EH (cell line): Measurements from ENCODE around the gene IL10.

Experiments
- DNase-seq: peaks from one replicate; pipeline ENCODE4 v3.0.0-alpha.2; 2015; ENCODE audit warnings: low read depth

Gene IL10

DNA sequence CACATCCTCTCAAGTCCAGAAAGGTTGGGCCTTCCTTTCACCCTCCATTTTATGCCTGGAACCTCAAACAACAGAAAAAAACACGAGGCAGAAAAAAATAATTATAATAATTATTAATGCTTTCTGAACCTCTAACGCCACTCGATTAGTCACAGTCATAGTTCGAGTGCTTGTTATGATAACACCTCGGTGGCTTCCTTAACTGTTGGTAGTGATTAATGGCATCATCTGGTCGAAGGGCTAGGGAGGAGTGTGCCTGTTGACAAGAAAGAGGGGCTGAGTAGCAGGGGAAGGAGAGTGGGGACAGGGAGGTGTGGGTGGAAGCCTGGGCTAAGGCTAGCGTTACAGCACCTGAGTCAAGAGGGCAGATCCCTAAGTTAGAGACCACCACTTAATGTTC is 21.3 kb upstream of the IL10 start:
- DNase-seq, result no peak

DNA sequence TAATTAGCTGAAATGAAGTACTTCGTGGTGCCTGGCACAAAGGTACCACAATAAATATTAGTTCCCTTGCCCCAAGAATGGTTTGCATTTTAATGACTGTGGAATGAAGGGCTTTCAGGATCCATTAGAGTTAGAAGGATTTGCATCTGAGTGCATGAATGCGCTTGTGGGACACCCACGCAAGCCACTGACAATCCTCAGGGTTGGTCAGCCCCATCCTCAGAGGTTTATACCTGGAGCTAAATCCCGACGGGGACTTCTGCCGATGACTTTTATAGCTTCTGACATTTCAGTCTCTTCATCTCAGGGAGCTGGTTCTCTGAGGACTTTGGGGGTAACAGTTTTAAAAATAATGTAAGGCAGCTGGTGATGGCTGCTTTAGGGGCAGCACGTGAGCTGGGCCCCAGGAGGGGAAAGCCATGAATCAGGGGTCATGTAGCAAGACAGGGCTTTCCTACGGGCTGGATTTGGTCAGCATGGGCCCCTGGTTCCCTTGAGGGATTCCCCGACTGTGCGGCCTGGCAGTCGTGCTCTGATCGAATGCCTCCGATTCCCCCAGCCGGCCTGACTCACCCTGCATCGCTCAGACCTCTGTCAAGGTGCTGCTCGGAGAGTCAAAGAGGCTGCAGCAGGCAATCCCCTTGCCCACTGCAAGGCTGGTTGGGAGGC is 20.8 kb upstream of the IL10 start:
- no peak for DNase-seq

DNA sequence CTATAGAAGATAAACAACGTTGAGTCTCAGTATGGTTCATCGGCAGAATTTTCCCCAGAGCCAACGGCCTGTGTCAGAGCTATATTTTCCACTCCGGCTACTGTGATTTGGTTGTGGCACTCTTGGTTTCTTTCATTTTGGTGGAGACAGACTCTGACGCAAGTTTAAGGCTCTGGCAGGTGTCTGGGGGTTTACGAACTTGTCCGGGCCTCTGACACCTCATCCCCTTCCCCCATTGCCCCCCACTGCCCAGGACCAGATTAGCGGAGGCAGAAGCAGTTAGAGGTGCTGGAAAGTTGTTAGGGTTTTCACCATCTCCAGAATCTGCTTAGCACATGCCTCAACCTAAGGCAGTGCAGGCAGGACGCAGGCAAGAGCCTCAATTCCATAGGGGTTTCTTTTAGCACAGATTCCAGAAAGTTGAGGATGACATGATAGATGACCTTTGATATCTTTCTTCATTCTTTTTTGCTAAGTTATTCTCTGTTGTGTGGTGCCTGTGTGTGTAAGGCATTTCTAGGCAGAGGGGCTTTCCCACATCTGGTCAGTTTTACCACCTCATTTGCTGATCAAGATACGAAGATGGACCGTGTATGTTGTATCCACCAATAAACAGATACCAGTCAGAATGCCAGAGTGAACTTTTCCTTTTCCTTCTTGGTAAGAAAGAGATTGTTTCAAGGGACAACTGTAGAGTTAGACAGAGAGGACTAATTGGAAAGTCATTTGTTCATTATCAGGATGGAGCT is 18.4 kb upstream of the IL10 start:
- no peak for DNase-seq

DNA sequence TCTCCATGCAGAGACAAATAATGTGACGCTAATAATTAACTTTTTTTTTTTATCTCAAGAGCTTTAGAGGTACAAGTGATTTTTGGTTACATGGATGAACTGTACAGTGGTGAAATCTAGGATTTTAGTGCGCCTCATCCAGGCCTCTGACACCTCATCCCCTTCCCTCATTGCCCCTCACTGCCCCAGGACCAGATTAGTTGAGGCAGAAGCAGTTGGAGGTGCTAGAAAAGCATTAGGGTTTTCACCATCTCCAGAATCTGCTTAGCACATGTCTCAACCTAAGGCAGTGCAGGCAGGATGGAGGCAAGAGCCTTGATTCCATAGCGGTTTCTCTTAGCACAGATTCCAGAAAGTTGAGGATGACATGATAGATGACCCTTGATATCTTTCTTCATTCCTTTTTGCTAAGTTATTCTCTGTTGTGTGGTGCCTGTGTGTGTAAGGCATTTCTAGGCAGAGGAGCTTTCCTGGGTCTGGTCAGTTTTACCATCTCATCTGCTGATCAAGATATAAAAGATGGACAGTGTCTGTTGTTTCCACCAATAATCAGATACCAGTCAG is 16.3 kb upstream of the IL10 start:
- DNase-seq, result peak; percentile 37

DNA sequence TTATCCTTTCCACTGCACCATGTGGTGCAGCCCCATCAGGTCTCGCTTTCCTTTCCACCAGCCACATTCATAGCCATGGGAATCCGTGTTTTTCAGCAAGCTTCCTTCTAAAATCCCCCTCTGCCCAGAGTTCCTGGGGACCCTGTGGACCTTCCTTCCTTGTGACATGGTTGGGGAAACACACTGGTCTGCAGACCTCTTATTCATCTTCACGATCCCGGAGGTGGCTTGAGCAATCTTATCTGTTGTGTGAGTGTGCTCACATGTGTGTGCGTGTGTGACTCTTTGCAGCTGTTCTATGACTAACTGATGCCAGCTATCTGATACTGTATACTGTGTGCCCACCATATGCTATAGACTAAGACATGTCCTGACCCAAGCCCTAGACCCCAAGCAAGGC is 15.6 kb upstream of the IL10 start:
- DNase-seq, result no peak

DNA sequence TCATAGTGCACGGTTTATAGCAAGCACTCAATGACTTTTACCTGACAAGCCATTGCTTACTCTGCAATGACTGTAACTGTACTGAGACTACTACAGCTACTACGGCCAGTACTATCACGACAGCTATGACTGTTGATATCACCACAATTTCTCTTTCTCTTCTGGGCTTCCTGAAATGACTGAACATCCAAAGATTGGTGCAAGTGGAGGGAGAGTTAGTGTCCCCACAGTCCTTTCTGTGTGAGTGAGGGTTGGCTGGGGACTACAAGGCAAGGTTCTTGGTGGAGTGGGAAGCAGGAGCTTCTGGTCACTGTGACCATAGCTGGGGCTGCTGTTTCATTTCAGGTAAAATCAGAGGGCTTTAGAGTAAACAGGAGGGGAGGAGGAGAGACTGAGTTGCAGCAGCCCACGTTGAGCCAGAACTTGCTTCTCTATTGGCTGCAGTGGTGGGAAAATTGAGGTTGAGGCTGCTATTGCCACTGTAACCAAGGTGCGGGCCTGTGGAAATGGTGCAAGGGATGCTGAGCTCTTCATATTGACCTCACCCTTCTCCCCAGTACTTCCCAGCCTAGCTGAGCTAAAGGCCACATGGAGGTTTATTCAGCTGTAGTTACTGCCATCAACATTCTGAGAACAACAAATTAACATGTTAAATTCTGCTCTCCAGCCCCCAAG is 14.1 kb upstream of the IL10 start:
- no peak for DNase-seq

DNA sequence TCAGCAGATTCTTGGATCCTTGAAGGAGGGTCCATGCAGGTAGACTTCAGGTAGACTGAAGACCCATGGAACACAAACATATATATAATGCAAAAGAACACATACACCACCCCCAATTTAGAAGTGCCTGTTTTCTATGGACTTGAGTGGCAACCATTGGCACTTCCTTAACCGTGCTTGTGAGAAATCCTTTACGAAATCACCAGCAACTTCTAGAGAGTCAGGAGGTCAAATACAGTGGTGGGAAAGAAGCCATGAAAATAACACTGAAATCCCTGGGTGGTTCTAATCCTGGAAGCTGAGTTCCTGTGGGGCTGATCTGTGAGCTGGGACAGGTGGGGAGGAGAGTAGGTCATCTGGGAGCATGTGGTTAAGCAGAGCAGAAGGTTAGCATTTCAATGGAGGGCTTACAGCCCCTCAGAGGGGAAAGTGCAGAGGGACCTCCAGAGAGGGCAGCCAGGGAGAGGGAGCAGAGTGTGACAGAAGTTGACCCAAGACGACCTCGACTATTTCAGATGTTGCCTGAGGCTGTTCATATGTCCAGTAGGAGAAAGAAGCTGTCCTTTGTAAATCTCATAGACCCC is 13.0 kb upstream of the IL10 start:
- no peak for DNase-seq

DNA sequence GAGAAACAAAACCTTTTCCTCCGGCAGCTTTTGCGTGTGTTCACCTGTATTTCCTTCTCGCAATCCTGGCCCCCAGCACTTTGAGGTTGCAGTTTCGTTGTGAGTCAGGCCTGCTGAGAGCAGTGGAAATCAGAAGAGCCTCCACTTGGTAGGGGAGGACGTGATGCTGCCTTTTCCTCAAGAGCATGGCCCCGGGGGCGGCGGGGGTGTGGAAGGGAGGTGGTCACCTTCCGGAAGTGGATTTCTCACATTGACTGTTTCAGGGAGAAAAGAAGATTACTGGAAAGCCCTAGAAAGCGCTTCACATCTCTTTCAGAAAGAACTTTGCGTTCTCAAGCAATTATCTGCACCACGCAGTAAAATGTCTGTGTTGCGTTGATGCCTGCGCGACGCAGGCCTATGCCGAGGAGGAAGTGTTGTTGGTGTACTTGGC is 12.2 kb upstream of the IL10 start:
- no peak for DNase-seq

DNA sequence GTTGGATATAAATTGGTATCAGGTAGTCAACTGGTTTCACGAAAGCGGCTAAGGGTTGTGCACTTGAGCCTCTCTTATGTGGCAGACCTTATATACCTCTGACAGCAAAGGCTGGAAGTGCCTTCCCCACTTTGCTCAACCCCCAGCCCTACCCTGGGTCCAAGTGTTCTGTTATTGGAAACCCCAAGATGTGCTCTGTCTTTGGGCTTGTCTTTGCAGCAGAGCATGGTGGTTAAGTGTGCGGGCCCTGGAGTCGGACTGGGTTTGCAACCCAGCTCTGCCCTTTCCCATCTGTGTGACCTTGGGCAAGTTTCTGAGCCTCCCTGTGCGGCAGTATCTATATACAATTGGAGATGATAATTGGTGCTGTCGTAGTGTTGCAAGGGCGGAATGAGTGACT is 11.2 kb upstream of the IL10 start:
- DNase-seq, result no peak

DNA sequence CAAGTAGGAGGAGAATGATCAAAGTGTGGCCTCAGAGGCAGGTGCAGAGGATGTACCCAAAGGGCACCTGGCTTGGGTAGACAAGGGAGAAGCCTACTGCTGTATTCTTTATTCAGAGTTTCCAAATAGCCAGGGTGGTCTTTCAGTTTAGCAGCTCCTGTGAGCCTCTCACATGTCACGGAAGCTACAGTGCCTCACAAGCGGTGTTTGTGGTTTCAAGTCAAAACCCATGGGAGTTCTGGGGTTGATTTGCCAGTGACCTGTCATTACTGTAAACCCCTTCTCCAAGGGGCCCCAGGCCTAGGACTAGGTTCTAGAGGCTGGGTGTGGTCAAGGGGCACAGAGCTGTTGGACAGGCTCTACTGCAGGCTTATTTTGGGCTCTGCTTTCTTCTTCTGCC is 10.2 kb upstream of the IL10 start:
- no peak for DNase-seq

DNA sequence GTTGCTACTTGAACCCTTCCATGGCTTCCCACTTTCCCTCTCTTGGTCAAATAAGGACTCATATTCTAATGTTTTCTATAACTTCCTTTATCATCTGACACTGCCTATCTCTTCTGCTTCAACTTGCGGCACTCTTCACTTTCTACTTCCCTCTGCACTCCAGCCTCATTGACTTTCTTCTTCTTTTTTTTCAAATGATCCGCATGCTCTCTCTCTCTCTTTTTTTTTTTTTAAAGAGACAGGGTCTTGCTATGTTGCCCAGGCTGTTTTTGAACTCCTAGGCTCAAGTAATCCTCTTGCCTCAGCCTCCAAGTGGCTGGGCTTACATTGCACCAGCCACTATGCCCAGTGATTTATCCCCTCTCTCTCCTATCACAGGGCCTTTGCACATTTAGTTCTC is 7.3 kb upstream of the IL10 start:
- DNase-seq, result no peak

DNA sequence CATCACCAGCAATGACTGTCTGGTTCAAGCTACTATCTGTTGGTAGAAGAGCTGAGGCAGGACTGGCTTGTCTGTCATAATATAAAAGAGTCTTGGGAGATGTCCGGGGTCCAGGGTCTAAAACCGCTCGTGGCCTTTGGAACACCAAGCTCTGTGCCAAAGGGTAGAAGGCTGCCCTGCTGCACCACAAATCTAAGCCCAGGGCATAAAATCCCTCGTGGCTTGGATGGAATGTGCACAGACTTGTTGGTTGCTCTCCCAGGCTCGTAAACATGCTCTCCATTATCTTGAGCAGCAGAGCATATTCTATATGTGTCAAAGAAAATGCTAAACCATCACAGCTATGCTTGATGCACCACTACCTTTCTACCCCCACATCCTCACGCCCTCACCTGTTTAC is 6.6 kb upstream of the IL10 start:
- peak; percentile 41 for DNase-seq

DNA sequence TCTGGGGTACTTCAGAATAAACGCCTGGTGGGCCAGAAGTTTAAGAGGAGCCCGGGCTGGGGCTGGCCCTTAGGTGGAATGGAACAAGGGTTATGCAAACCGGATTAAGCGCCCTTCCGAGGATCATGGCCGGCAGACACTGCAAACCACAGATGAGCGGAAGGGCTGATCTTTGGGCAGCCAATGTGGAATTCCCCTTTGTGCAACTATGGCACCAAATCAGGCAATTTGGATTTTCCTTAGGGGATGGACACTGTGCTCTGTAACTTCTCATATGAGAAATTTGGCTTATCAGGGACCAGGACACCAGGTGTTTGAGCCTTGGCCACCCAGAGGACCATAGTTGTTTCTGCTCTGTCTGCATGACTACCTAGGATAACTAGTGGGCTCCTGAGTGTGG is 5.7 kb upstream of the IL10 start:
- no peak for DNase-seq

DNA sequence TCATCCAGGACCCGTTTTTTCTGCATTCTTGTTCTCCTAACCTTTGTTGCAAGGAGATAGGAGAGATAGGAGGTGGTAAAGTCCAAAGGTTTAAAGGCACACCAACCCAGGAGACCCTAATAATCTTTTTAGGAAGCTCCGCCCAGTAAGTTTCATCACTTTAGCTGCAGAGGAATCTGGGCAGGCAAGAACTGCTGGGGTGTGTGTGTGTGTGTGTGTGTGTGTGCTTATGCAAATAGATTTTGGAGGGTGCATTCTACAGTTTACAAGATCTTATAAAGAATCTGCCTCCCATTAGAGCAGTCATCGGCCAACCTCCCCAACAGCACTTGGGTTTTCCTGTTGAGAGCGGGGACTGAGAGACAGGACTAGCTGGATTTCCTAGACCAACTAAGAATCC is 3.9 kb upstream of the IL10 start:
- peak; percentile 34 for DNase-seq

DNA sequence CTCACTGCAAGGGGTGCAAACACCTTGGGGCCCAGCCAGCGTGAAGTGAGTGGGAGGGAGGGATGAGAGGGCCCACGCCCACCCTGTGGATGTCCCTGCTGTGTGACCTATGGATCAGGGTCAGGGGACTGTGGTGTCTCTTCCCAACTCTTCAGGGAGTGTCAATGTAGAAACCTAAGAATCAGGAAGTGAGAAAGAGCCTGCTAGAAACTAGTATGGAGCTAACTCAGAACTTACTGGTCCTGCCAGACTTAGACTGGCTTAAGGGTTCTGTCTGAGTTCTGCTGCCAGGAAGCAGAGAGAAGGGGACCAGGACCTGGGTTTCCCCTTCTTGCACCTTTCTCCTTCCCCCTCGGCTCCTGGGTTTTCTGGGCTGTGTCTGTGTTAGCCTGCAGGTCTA is 1.8 kb upstream of the IL10 start:
- no peak for DNase-seq

DNA sequence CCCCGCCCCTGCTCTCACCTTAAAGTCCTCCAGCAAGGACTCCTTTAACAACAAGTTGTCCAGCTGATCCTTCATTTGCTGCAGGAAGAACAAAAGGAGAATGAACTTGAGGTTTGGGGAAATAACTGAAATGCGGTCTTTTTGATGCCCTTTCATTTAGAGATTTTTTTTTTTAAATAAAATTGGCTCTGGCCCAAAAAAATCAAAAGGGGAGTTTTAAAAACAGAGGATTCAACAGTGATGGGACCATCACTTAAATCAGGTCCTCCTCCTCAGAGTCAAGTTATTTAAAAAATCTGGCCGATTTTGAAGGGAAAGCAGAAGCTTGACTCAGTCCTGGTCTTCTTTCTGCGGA is 979 bp downstream of the IL10 start:
- DNase-seq, result no peak

DNA sequence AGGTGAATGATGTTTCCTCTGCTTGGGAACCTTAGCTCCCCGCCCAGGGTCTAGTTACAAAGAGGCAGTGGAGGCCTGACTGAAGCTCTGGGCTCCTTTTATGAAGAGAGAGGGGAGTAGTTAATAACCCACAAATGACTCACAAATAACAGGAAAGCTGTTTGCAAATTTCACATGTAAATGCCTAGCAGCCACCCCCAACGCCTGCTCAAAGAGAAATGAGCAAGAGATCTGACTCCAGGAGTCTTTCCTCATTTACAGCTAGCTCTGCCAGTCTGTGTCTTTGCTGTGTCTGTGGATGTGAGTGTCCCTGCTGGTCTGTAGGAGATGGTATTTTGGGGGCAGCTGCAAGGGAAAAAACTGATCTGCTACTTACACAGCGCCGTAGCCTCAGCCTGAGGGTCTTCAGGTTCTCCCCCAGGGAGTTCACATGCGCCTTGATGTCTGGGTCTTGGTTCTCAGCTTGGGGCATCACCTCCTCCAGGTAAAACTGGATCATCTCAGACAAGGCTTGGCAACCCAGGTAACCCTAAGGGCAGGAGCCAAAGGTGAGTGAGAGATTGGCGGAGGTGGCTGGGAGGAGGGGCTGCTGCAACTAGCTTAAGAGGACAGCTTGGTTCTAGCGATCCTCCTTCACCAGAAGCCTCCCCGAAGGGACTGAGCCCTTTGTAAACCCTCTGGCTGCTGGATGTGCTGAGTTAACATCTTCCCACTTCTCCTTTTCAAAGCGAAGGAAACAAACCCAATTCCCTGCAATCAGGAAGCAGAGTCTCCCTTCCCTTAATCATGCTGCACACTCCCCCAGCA is 1.6 kb downstream of the IL10 start, which contains the start of gene IL19:
Gene IL19 (plus strand): TSS at position 243 of the 807 bp plus-strand sequence. CDS start 65,890 bp downstream, outside the sequence.
- peak; percentile 60 for DNase-seq

DNA sequence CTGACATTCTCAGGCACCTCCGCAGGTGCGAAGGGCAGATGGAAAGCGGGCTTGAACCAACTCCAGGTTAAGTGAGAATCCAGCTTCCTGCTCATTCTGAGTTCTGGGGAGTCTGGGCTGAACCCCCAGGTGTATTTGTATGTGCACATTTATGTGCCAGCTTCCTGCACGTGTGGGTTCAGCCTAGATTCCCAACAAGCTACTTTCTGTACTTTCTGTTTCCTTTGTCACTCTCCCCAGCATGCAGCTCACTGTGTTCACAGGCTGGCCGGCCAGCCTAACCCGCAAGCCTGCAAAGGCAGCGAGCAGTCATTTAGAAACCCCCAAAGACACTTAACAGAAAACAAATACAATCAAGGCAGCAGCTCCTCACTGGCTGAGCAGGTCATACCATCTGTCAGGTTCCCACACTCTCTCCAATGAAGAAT is 3.0 kb downstream of the IL10 start:
- DNase-seq, result no peak

DNA sequence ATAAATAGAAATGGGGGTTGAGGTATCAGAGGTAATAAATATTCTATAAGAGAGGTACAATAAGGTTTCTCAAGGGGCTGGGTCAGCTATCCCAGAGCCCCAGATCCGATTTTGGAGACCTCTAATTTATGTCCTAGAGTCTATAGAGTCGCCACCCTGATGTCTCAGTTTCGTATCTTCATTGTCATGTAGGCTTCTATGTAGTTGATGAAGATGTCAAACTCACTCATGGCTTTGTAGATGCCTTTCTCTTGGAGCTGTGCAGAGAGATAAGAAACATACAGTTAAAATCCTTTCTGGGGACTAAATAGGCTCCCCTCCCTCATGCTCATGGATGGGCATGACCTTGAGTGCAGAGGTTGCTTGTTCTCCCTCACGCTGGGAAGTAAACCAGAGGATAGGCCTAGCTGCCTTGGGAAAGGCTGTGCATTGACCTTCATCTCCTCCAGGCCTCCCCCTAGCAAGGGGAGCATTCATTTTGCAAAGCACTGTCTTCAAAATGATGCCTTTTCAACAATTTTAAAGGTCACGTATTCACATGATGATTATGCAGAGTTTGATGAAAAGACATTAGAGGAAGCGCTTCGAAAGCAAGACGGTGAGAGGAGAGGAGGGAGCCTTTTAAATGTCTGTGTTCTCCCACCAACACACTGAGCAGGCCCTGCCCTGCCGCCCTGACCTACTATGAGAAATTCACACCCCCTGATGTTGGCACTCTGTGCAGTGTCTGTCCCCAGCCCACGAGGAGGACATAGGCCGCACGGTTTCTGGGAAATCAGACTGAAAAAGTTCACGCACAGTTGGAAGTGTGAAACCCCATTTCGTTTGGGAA is 3.6 kb downstream of the IL10 start:
- no peak for DNase-seq

DNA sequence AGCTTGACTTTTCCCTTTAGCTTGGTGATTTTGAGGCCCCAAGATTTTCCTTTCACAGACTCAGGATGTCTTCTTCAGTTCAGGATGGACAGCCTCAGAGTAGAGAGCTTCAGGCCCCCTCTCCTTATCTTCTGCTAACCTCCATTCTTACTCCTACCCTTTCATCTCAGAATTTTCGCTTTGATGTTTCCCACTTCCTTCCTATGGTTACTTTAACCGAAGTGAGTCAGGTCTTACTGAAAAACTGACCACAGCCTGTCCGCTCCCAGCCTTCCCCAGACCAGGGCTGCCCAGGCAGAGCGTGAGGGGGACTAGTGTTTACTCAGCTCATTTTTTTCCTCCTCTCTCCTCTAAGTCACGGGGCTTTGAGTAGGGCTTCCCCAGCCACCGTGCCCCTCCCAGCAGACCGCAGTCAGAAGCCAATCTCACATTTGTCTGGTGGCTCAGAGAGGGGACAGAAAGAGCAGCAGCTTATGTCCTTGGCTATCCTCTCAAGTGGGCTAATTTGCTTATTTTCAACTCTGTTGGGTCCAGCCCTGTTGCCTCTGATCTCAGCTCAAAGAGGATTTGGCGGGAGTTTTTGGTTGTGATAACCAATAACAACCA is 5.9 kb downstream of the IL10 start:
- peak; percentile 83 for DNase-seq
